C4-2B (cell line): Measurements from ENCODE around the gene ACOXL.

ENCODE experiments used
- ZFX ChIP-seq: fragments of 450-650 bp; IDR thresholded peaks from 2 replicates; pipeline ENCODE4 v1.6.1; 2017
- TF ChIP-seq, protein P1 (sequence below): fragments of 450-650 bp; conservative IDR thresholded peaks from 2 replicates; pipeline ENCODE4 v1.5.1; 2017; ENCODE audit warnings: mild to moderate bottlenecking

DNA sequence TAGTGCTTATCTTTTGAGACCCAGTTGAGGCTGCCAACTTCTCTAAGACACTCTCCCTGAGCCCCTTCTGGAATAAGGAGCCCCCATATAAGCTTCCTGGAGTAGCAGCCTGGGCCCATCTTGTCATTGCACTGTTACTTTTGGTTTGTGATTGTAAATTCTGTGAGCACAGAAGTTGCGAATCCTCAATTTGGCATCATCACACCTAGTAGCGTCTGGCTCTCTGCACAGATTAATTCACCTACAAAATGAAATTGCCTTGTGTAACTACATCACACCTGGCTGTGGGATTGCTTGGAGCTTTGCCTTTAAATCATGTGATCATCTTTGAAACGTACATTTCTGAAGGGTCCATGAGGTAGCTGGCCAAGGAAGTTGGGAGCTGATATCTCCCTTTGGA, 195.2 kb downstream of the ACOXL start:
- TF ChIP-seq, protein P1, sequence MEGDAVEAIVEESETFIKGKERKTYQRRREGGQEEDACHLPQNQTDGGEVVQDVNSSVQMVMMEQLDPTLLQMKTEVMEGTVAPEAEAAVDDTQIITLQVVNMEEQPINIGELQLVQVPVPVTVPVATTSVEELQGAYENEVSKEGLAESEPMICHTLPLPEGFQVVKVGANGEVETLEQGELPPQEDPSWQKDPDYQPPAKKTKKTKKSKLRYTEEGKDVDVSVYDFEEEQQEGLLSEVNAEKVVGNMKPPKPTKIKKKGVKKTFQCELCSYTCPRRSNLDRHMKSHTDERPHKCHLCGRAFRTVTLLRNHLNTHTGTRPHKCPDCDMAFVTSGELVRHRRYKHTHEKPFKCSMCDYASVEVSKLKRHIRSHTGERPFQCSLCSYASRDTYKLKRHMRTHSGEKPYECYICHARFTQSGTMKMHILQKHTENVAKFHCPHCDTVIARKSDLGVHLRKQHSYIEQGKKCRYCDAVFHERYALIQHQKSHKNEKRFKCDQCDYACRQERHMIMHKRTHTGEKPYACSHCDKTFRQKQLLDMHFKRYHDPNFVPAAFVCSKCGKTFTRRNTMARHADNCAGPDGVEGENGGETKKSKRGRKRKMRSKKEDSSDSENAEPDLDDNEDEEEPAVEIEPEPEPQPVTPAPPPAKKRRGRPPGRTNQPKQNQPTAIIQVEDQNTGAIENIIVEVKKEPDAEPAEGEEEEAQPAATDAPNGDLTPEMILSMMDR, result no peak
- TF ChIP-seq ZFX, result no peak
